ENCODE results near the gene KRCC1. TPM values are rescaled to one million over a fixed set of nuclear protein-coding genes. Genes with fewer than 3 reads are reported as not detected.

The KRCC1 gene
- total and polyA plus RNA-seq, 8 donors, result 8.3 to 21.2 (median 10.6) TPM

- H3K27me3 ChIP-seq, result no peaks in the 10 kb centered on the region
- FAIRE-seq, result no peak
- 97 to 98% methylated on average over 5 of the region's 5 CpGs for WGBS, 2 donors
These were observed 13.1 kb downstream of the KRCC1 start for GRCh38 chr2:88042476-88042875.

GRCh38 chr2:88038263-88039105, 17.1 kb downstream of the KRCC1 start:
- intact Hi-C loops (cut with DNase I), result no loop called here
- Histone ChIP-seq H3K9me3 (no peaks in the 10 kb centered on the region), H3K4me1 (no peaks in the 10 kb centered on the region), H3K36me3 (peaks cover 0 to 10% (median 0%) of the 10 kb centered on the region in 3 donors), H3K4me3 (no peak overlapping the region), H3K27ac (no peak overlapping the region), H3K27me3 (no peaks in the 10 kb centered on the region)
- whole genome bisulfite sequencing, 2 donors, result 93 to 98% methylated on average over 4 of the region's 4 CpGs
- no peak for FAIRE-seq
- DNase-seq, result no peak
- ATAC-seq, result no peak
- TF ChIP-seq CTCF (IDR thresholded peaks at IDR 0.05), result no peak

More at GRCh38 chr2:88042476-88042875, 13.1 kb downstream of the KRCC1 start:
- no peak overlapping the region for H3K27ac ChIP-seq
- H3K4me1 ChIP-seq, result no peaks in the 10 kb centered on the region
- H3K9me3 ChIP-seq, result no peaks in the 10 kb centered on the region
- H3K36me3 ChIP-seq, result no peaks in the 10 kb centered on the region
- intact Hi-C loops (cut with DNase I), result no loop called here
- no peak for DNase-seq
- no peak overlapping the region for H3K4me3 ChIP-seq
- ATAC-seq, result no peak
- no peak for TF ChIP-seq CTCF (IDR thresholded peaks at IDR 0.05)

- no peak for FAIRE-seq
- intact Hi-C loops (cut with DNase I), result no loop called here
- TF ChIP-seq CTCF (IDR thresholded peaks at IDR 0.05), result no peak
These were observed 19.0 kb downstream of the KRCC1 start for GRCh38 chr2:88036606-88037005.

GRCh38 chr2:88036182-88036581, 19.4 kb downstream of the KRCC1 start:
- H3K27ac ChIP-seq, result no peak overlapping the region
- no peak for TF ChIP-seq CTCF (IDR thresholded peaks at IDR 0.05)
- 79% methylated on average over 2 of the region's 2 CpGs for WGBS, 2 donors
- DNase-seq (no peak), FAIRE-seq (no peak), ATAC-seq (no peak)
- no peaks in the 10 kb centered on the region for H3K27me3 ChIP-seq
- H3K4me1 ChIP-seq, result no peaks in the 10 kb centered on the region
- H3K36me3 ChIP-seq, result peaks cover 0 to 17% (median 0%) of the 10 kb centered on the region in 3 donors
- intact Hi-C loops (cut with DNase I), result no loop called here
- no peaks in the 10 kb centered on the region for H3K9me3 ChIP-seq
- H3K4me3 ChIP-seq, result no peak overlapping the region

More at GRCh38 chr2:88036606-88037005, 19.0 kb downstream of the KRCC1 start:
- Histone ChIP-seq H3K27me3 (no peaks in the 10 kb centered on the region), H3K36me3 (peaks cover 0 to 17% (median 0%) of the 10 kb centered on the region in 3 donors), H3K9me3 (no peaks in the 10 kb centered on the region), H3K4me3 (no peak overlapping the region), H3K27ac (no peak overlapping the region), H3K4me1 (no peaks in the 10 kb centered on the region)
- ATAC-seq (no peak), DNase-seq (no peak)

- no peak for ATAC-seq
- WGBS, 2 donors, result 91 to 92% methylated on average over 7 of the region's 7 CpGs
- H3K27me3 ChIP-seq, result no peaks in the 10 kb centered on the region
These were observed 23.4 kb downstream of the KRCC1 start for GRCh38 chr2:88032070-88032702.

More at GRCh38 chr2:88032070-88032702, 23.4 kb downstream of the KRCC1 start:
- FAIRE-seq (no peak), DNase-seq (no peak)
- Histone ChIP-seq H3K36me3 (peaks cover 0 to 17% (median 0%) of the 10 kb centered on the region in 3 donors), H3K9me3 (no peaks in the 10 kb centered on the region), H3K4me1 (no peaks in the 10 kb centered on the region), H3K4me3 (no peak overlapping the region), H3K27ac (no peak overlapping the region)
- intact Hi-C loops (cut with DNase I), result no loop called here
- TF ChIP-seq CTCF (IDR thresholded peaks at IDR 0.05), result no peak
